GM19193 (cell line): ENCODE data around the gene ATP2A3.

ENCODE experiments used
- POLR2A ChIP-seq: IDR thresholded peaks from 4 replicates; pipeline ENCODE4 v1.6.1; 2011; ENCODE audit not compliant: insufficient read depth, insufficient read length; ENCODE audit errors: extremely low read depth

ATP2A3 gene

DNA sequence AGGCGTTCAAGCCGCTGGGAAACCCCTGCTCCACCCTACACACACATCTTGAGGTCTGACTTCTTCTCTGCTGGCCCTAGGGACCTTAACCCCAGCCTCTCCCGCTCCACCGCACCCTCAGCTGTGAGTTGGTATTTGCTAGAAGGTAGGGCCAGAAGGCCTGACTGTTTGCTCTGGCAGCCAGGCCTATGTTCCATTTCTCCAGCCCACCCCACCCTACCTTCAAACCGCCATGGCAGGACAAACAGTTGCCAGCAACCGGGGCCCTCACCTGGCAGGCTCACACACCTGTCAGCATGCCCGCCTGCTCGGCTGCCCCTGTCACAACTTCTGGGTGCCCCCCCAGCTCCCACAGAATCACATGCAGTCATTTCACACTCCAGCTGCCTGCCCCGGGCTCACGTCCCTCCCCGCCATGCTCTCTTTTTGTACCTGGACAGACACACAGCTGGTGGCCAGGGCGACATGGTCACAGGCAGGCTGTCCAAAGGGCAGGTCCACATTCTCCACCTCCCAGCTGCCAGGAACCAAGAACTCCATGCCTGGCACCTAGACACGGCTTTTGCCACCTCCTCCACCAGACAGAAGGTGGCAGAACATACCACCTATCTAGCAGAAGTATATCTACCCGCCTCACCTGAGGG lies 2.6 kb upstream of the ATP2A3 start:
- no peak for TF ChIP-seq POLR2A

DNA sequence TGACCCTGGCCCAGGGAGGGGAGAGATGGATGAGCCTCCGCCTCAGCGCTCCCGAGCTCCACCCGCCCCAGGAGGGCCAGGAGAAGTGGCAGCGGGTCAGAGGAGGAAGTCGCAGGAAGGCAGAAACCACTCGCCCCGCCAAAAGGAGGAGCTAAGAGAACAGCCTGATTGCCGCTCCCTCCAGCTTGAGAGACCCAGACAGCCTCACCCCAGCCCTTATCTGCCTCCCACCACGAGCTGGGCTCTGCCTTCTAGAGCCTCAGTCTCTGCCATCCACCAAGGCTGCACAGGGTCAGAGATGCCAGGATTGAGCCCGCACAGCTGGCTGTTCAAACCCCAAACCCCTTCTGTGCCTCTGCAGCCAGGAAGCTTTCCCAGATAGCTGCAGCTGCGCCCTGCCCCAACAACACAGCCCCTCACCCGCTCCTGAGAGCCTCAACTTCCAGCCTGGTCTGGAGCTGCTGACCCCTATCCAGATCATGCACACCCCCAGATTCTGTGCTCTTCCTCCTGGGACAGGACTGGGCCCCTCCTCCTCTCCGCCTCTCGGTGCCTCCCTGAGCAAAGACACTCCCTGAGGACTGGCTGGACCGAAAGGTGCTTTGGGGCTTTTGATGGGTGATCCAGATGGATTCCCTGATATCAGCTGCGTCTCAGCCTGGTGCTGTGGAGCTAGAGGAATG lies 1.0 kb upstream of the ATP2A3 start:
- peak; percentile 67 for TF ChIP-seq POLR2A

DNA sequence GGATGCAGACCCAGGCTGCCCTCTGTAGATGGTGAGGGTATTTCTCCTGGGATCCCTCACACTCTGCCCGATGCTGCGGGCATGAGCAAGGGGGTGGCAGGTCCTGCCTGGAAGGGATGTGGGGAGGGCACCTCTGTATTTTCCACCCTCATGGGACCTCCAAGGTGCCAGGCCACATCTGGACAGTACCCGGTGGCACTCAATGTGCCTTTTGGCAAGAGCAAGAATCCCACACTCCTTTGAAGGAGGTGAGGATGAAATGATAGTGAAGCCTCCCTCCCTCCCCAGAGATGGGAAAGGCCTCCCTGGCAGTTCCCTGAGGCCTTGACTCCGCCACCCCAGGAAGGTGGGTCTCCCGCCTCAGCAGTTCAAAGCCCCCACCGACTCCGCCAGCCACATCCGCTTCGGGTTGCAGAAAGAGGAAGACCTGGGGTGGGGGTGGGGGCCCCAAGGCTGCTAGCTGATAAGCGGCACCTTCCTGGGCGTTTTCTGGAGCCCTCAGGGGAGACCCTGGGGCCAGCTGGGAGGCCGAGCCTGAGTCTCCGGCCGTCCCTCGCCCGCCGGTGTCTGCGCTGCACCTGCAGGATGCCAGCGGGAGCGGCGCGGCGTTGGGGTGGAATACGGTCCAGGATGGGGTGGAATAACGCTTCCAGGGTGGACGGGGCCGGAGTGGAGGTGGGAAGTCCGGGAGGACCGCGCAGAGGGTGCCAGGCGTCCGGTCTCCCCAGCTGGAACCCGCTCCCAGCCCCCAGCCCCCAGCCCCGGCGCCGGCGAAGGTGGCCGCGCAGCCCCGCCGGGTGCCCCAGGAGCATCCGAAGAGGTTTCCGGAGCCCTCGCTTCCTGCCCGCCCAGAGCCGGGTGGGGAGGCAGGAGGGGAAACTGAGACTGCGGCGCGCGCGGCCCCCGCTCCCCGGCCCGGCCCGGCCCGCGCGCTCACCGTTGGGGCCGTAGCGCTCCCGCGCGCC lies 718 bp downstream of the ATP2A3 start:
- TF ChIP-seq POLR2A: peak; percentile 52

DNA sequence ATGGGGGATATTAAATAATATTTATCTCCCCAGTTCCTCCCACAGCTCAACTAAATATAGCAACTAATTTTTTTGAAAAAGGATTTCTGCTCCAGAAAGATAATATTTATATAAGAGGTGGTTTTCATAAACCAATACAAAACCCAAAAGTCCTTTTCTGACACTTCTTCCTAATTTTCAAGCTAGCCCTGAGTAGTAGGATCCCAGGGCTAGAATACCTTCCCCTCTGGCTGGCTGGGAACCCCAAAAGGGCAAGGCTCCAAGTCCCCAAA lies 1.3 kb downstream of the ATP2A3 start:
- no peak for TF ChIP-seq POLR2A

DNA sequence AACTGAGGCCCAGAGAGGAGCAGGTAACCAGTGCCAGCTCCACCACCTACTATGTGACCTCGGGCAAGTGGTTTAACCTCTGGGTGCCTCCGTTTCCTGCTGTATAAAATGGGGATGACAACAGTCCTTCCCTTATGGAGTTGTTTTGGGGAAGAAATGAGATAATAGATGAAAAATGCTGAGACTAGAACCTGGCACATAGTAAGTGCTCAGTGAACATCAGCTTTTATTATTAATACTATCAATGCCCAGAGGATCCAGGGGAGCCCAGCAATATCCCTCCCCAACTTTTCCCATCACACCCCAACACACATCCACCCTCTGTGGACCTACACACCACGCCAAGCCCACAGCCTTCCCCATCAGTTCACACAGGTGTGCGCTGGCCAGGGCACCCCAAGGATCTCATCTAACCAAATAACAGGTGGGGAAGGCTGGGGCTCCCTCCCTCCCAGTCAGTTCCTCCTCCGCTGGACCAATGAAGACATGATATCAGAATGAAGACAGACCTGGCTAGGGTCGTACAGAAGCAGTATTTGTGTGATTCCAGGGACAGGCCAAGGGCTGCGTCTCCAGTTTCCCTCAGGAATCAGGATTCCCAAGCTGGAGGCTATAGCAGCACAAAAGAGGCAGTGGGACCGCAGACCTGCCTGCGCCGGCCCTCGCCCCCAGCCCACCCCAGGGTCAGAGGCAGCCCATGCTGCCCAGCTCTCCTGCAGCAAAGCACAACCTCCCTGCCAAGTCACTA lies 1.8 kb downstream of the ATP2A3 start:
- TF ChIP-seq POLR2A: no peak

DNA sequence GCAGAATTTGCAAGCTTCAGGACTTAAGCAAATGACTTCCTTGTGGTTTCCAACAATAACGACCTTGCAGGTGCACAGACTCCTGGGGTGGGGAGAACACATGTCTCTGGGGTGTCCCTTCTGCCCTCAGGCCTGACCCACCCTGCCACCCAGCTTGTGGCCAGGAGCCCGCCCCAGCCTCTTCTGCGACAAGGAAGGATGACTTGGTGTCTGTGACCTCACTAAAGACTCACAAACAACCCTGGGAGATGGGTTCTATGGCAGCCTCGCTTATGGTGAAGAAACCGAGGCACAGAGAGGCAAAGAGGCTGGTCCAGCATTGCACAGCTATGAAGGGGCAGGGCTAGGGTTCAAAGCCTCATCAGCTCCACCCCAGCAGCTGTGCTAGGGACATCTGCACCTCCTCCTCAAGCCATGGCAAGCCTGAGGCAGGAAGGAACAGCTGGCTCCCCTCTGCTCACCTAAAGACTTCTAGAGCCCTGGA lies 2.6 kb downstream of the ATP2A3 start:
- no peak for TF ChIP-seq POLR2A

DNA sequence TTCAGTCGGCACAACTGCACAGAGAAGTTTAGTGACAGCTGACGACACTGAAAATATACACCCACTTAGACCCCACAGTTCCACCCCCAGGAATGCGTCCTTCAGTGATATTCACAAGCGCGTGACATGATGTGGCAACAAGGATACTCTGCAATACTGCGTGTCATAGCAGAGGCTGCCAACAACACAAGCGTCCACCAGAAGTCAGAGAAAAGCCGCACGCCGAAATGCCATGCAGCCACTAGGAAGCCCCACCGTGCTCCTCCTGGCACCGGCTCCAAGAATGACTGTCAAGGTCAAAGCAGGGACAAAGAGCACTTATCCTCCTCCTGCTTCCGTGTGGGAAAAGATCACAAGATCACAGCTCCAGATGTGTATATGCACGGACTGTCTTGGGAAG lies 3.5 kb downstream of the ATP2A3 start:
- TF ChIP-seq POLR2A: no peak

- TF ChIP-seq POLR2A: no peak
Measured at GRCh38 chr17:3959921-3960601, 4.2 kb downstream of the ATP2A3 start.

DNA sequence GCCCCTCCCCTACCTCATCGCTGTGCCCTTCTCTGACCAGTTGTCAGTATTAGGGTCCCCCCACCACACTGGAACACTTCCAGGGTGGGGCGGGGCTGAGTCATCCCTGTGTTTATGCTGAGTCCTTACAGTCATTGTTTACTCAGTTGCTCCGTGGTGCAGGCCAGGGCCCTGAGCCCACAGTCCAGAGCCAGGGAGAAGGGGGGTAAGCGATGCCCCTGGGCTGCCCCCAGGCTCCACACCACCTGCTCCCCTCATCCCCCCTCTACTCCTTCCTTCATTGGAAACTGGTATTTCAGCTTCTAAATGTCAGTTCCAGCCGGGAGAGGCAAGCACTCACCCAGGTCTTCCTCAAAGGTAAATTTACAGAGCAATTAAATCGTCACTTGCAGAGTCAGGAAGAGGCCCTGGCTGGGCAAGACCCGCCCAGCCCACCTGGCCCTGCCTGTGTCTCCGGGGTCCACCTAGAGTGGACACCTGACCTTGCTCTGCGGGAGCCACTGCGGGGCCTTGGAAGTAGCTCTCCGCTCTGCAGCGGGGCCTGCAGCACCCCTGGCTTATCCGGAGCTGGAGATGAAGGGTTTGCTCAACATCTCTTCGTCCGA lies 4.8 kb downstream of the ATP2A3 start:
- no peak for TF ChIP-seq POLR2A

DNA sequence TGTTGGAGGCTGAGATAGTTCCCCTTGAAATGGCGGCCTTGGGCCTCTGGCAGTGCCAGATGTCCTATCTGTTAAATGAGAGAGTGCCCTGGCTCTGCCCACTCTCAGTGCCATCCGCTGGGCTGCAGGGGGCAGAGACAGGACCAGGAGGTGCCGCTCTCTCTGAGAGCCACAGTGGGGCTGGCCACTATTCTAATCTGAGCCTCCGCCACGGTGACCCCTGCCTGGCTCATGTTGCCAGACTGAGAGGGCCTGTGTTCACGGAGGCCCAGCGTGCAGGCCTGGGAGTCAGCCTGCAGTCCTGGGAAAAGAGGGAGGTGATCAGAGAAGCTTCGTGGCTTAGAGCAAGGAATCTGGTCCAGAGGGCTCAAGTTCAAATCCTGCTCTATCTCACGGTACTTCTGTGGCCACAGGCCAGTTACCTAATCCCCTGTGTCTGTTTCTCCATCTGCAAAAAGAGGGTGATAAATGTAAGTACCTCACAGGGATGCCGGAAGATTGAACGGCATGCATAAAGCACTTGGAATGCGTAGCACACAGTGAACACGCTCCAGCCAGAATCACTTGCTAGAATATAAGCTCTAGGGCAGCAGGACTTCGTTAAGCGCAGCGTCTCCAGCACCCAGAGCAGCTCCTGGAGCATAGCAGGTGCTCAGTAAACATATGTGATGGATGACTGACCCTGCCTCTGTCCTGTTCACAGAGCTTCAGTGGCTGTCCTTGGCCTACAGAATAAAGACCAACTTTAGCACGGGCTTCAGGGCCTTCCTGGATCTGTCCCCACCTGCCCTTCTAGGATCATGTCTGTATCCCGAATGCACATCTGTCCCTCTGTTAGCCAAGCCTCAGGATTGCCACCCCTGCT lies 6.3 kb downstream of the ATP2A3 start:
- no peak for TF ChIP-seq POLR2A

DNA sequence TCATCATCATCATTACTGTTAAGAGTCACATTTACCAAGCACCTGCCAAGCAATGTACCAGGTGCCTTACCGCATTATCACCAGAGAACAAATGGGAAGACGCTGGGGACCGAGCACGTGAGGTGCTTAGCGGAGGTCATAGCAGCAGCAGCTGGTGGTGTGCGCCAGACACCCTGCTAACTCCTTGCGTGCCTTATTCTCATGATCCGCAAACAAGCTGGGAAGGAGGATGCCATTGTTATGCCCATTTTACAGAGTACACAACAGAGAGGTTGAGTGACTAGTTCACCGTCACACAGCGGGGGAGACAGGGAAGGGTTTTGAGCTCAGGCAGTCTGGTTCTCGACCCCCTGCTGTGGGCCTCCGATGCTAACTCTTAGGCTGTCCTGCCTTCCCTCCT lies 7.3 kb downstream of the ATP2A3 start:
- TF ChIP-seq POLR2A: no peak

- no peak for TF ChIP-seq POLR2A
Measured at GRCh38 chr17:3956327-3956957, 7.8 kb downstream of the ATP2A3 start.

DNA sequence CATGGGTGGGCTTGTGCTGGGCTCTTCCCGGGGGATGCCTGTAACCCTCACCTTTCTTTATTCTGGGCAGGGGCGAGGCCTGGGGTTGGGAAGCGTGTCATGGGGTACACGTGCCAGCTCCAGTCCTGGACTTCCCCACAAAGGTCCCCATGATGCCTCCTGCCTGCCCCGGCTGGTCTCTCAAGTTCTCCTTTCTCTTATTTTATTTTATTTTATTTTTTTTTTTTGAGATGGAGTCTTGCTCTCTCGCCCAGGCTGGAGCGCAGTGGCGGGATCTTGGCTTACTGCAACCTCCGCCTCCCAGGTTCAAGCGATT lies 8.6 kb downstream of the ATP2A3 start:
- TF ChIP-seq POLR2A: no peak
